ENCODE results near the gene TSPAN3. TPM values are rescaled to one million over a fixed set of nuclear protein-coding genes. Genes with fewer than 3 reads are reported as not detected.
A peak's percentile ranks its signal among the peaks of the same experiment; 100 is the strongest.

TSPAN3 gene
- total and polyA plus RNA-seq, 12 donors, result 52.2 to 159 (median 98.7) TPM

GRCh38 chr15:77039217-77039533 lies 31.7 kb downstream of the TSPAN3 start:
- peak in 1 of 2 donors; percentile 4 for DNase-seq
- Histone ChIP-seq H3K27me3 (no peaks in the 10 kb centered on the region), H3K4me1 (peaks cover 0 to 33% (median 7%) of the 10 kb centered on the region in 9 donors), H3K27ac (no peak overlapping the region), H3K36me3 (peaks cover 0 to 56% (median 0%) of the 10 kb centered on the region in 9 donors), H3K9me3 (peaks cover 0 to 48% (median 0%) of the 10 kb centered on the region in 11 donors), H3K4me3 (no peak overlapping the region)
- 46% methylated on average over 5 of the region's 5 CpGs; no CpG with 5 or more reads in 1 of the 2 donors for WGBS, 2 donors
- TF ChIP-seq CTCF (IDR thresholded peaks at IDR 0.05), result no peak
- ATAC-seq, result peak in 1 of 8 donors; percentile 67
- intact Hi-C loops (cut with DNase I), result loop anchor here in 1 of 10 donors (10.0 kb wide), 1 partner anchor 506 kb away; no protein-coding TSS in a partner anchor

- peaks cover 0 to 27% (median 2%) of the 10 kb centered on the region in 9 donors for H3K4me1 ChIP-seq
- H3K27me3 ChIP-seq, result no peaks in the 10 kb centered on the region
- WGBS, 2 donors, result 67% methylated on average over 6 of the region's 10 CpGs; no CpG with 5 or more reads in 1 of the 2 donors
- ATAC-seq, result peak in 2 of 8 donors; percentile 7 to 13
- DNase-seq, result no peak
- no peak overlapping the region for H3K4me3 ChIP-seq
- no peak overlapping the region for H3K27ac ChIP-seq
- peaks cover 0 to 56% (median 0%) of the 10 kb centered on the region in 9 donors for H3K36me3 ChIP-seq
- peaks cover 0 to 48% (median 0%) of the 10 kb centered on the region in 11 donors for H3K9me3 ChIP-seq
- intact Hi-C loops (cut with DNase I), result loop anchor here in 1 of 10 donors (10.0 kb wide), 1 partner anchor 506 kb away; no protein-coding TSS in a partner anchor
- no peak for TF ChIP-seq CTCF (IDR thresholded peaks at IDR 0.05)
These were observed 32.3 kb downstream of the TSPAN3 start for GRCh38 chr15:77038312-77039216.

- H3K27ac ChIP-seq, result no peak overlapping the region
- H3K4me1 ChIP-seq, result peaks cover 0 to 26% (median 0%) of the 10 kb centered on the region in 9 donors
- H3K36me3 ChIP-seq, result peaks cover 0 to 56% (median 0%) of the 10 kb centered on the region in 9 donors
- intact Hi-C loops (cut with DNase I), result loop anchor here in 1 of 10 donors (10.0 kb wide), 1 partner anchor 507 kb away; no protein-coding TSS in a partner anchor
- TF ChIP-seq CTCF (IDR thresholded peaks at IDR 0.05), result no peak
- ATAC-seq (no peak), DNase-seq (no peak)
- peaks cover 0 to 45% (median 0%) of the 10 kb centered on the region in 11 donors for H3K9me3 ChIP-seq
- WGBS, 2 donors, result 93 to 94% methylated on average over 12 of the region's 12 CpGs
- H3K27me3 ChIP-seq, result no peaks in the 10 kb centered on the region
- H3K4me3 ChIP-seq, result no peak overlapping the region
These were observed 33.3 kb downstream of the TSPAN3 start for GRCh38 chr15:77037388-77038209.

All from heart right ventricle (tissue), 16 donors.